Glomerular visceral epithelial cell (primary cell): ENCODE data around the gene GDE1.

Experiments used
- DNase-seq: peaks from one replicate; pipeline ENCODE4 v3.0.0-alpha.2; 2016; ENCODE audit errors: extremely low spot score

GDE1 gene

GRCh38 chr16:19486051-19486450 lies 35.8 kb downstream of the GDE1 start:
- no peak for DNase-seq

- no peak for DNase-seq
These were observed 36.3 kb downstream of the GDE1 start for GRCh38 chr16:19485611-19486010.

DNA sequence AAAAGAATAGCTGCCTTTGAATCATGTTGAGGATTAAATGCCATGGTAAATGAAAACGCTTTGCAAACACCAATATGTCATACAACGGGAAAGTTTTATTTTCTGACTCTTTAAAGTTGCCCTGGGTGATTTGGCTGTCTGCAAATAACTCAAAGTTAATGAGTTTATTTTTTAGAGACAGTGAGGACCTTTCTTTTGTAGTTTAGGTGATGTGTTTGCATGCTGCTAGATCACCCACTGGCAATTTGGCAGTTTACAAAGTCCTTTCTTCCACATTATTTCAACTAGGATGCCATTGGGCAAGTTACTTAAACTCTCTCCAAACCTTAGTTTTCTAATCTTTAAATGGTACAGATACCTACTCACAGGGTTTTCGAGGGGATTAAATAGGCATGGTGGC lies 37.8 kb downstream of the GDE1 start:
- DNase-seq, result no peak

DNA sequence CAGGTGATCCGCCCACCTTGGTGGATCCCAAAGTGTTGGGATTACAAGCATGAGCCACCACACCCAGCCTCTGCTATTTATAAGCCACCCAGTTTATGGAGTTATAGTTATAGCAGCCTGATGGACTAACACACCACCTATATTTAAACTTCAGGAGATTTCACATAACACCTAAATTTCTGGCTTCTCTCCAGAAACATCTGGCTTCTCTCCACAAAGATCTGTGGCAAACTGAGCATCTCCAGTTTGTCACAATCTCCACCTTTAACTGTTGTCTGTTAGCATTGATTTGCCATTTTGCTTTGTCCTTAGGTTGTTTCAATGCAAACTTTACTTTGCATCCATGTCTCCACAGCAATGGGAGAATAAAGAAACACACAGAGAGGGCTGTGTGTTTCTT lies 39.6 kb downstream of the GDE1 start:
- DNase-seq, result no peak

- DNase-seq, result no peak
These were observed 40.1 kb downstream of the GDE1 start for GRCh38 chr16:19481769-19482168.

- no peak for DNase-seq
These were observed 40.6 kb downstream of the GDE1 start for GRCh38 chr16:19481296-19481695.

DNA sequence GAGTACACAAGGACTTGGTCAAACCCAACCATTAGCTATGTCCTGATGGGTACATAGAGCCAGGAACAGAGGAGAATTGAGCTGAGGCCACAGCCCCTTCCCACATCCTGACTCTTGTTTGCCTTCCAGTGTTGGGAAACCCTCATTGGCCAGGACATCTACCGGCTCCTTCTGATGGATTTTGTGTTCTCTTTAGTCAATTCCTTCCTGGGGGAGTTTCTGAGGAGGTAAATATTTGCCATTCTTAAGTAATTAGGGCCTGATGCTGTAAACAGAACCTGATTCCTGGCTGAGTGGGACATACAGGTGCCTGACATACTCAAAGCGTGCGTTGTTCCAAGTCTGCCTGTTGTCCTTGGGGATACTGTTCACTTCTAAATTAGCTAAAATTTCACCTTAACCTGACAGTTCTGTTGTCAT lies 42.6 kb downstream of the GDE1 start:
- no peak for DNase-seq

GRCh38 chr16:19478505-19478904 lies 43.4 kb downstream of the GDE1 start:
- no peak for DNase-seq

- DNase-seq, result no peak
These were observed 47.3 kb downstream of the GDE1 start for GRCh38 chr16:19474617-19475016.

GRCh38 chr16:19472482-19472881 lies 49.4 kb downstream of the GDE1 start:
- DNase-seq, result no peak

DNA sequence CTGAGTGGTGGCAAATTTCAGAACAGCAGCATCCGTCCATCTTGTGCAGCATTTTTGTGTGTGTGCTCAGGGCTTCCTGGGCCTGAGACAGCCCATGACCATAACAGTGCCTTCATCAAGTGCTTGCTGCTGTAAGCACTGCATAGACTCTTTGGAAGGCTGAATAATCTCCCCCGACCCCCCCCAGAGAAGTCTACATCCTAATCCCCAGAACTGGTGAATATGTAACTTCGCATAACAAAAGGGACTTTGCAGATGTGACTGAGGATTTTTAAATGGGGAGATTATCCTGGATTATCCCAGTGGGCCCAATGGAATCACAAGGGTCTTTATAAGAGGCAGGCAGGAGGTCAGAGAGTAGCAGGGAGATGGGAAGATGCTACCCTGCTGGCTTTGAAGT lies 53.6 kb downstream of the GDE1 start:
- no peak for DNase-seq

DNA sequence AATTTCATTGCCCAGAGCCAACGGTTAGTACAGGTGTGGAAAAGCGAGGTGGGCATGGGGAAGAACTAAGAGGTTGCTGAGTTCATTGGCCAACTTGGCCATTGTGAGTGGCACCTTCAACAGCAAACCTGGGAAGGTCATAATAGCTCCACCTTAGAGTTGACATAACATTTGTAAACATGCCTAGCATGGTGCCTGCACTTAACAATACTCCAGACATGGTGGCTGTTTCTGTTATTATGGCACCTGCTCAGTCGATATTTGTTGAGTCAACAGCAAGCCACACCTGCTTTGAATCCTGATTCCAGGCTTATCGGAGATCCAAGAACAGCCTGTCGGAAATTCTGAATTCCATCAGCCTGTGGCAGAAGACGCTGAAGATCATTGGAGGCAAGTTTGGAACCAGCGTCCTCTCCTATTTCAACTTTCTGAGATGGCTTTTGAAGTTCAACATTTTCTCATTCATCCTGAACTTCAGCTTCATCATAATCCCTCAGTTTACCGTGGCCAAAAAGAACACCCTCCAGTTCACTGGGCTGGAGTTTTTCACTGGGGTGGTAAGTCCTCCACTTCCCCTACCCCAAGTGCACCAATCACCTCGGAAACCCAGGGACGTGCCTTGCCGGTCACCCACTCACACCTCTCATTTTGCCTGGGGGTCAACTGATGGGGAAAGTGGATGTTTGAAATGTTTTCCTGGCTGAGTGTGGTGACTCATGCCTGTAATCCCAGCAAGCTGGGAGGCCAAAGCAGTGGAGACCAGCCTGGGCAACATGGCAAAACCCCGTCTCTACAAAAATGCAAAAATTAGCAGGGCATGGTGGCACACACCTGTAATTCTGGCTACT lies 58.2 kb downstream of the GDE1 start:
- DNase-seq, result no peak

- DNase-seq, result no peak
These were observed 61.5 kb downstream of the GDE1 start for GRCh38 chr16:19460397-19460796.

GRCh38 chr16:19458722-19459379 lies 63.0 kb downstream of the GDE1 start:
- DNase-seq, result no peak
